NCI-H146 treated with DMSO at 0.1 percent for 48 hours (cell line): Measurements from ENCODE around the gene BHMT2.

ENCODE experiments used
- DNase-seq: peaks from one replicate; lab custom pipeline; 2025; ENCODE audit not compliant: unreplicated experiment; lab: John Stamatoyannopoulos, UW

Gene BHMT2

GRCh38 chr5:79112703-79113058, 43.1 kb downstream of the BHMT2 start:
- no peak for DNase-seq

GRCh38 chr5:79119486-79119885, 49.9 kb downstream of the BHMT2 start:
- no peak for DNase-seq

GRCh38 chr5:79120221-79120620, 50.7 kb downstream of the BHMT2 start:
- DNase-seq, result no peak

- no peak for DNase-seq
Observed at GRCh38 chr5:79122973-79123372, 53.4 kb downstream of the BHMT2 start.

- DNase-seq, result no peak
Observed at GRCh38 chr5:79124607-79125006, 55.0 kb downstream of the BHMT2 start.

- DNase-seq, result no peak
Observed at GRCh38 chr5:79130781-79131180, 61.2 kb downstream of the BHMT2 start.

- DNase-seq, result peak; percentile 58
Observed at GRCh38 chr5:79133121-79133656, 63.6 kb downstream of the BHMT2 start.

GRCh38 chr5:79133657-79134451, 64.3 kb downstream of the BHMT2 start:
- peak; percentile 83 for DNase-seq

GRCh38 chr5:79135790-79136553, 66.4 kb downstream of the BHMT2 start:
- no peak for DNase-seq

- no peak for DNase-seq
Observed at GRCh38 chr5:79136618-79137017, 67.1 kb downstream of the BHMT2 start.
